HG03378 (cell line): Measurements from ENCODE around the gene F9.

Experiments
- ATAC-seq: cut with Tn5 transposase; IDR thresholded peaks from one replicate; pipeline ENCODE4 v1.9.1; 2021; ENCODE audit warnings: mild to moderate bottlenecking, moderate library complexity; ENCODE audit not compliant: unreplicated experiment

F9 gene

DNA sequence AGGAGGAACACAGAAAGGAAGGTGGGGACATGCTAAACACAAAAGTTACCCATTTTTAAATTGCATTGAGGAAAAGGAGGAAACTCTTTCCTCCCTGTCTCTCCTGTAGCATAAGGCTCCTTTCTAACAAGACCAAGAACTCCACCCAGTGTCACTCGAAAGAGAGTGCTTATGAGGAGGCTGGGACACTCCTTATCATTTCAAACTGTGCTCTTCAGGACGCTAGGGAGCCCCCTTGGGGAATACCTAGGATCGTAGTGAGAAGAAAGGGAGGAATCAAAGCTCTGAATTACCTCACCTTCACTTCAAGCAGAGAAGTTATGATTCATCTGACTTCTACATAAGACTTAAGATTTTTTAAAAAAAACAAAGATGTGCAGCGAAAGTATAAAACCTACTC lies 65.5 kb downstream of the F9 start:
- ATAC-seq, result no peak

DNA sequence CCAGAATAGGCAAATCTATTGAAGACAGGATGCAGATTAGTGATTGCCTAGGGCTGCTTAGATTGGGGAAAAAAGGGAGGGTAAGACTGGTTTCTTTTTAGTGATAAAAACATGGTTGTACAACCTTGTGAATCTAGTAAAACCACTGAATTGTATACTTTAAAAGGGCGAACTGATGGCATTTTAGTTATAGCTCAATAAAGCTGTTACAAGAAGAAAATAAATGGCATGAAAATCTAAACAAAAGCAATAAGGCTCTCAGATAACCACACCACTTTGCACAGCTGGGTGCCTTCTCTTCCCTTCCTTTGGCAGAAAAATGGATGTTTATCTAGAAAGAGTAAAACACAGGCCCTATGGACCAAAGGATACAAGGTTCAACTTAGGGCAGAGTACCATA lies 69.6 kb downstream of the F9 start:
- ATAC-seq, result no peak
